GM21737 (cell line): Measurements from ENCODE around the gene UPF3B.
A peak's percentile ranks its signal among the peaks of the same experiment; 100 is the strongest.
"Not testable (repeated sequence)": the region's sequence is repeated elsewhere in the genome, so short reads cannot be mapped to it uniquely, and the experiment has no call there.

Source experiments
- ATAC-seq: cut with Tn5 transposase; IDR thresholded peaks from one replicate; pipeline ENCODE4 v1.9.1; 2021; ENCODE audit warnings: mild to moderate bottlenecking, moderate library complexity; ENCODE audit not compliant: unreplicated experiment

The UPF3B gene

GRCh38 chrX:119826399-119826959 is 26.3 kb downstream of the UPF3B start:
- ATAC-seq: no peak

DNA sequence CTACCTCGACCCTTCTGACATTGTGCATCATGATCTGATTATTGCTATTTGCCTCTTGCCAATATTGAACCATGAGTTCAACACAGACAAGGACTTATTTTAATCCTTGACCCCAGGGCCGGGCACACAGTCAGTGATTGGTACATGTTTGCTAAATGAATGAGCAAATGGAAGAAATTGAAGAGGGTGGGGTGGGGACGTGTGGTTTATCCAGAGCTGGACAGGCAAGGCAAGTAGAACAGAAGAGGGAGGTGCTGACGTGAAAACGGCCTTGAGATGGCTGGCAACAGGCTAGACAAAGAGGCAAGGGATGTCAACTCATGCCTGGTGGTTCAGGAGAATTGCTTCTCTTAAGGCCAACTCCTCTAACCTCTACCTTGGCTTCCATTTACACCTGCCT is 28.5 kb downstream of the UPF3B start:
- not testable (repeated sequence) for ATAC-seq

DNA sequence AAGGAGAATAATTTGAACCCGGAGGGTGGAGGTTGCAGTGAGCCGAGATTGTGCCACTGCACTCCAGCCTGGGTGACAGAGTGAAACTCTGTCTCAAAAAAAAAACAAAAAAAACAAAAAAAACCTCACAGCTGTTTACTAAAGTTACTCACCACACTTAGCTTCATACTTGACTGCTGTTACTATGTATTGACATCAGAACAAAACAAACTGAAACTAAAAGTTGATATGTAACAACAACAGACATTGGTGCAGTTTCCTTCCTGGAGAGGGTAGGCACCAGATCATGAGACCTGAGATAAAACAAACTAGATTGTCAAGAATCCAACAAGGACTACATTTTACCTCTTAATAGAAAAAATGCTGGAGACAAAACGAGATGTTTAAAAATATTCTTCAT is 31.1 kb downstream of the UPF3B start:
- ATAC-seq: peak; percentile 99

DNA sequence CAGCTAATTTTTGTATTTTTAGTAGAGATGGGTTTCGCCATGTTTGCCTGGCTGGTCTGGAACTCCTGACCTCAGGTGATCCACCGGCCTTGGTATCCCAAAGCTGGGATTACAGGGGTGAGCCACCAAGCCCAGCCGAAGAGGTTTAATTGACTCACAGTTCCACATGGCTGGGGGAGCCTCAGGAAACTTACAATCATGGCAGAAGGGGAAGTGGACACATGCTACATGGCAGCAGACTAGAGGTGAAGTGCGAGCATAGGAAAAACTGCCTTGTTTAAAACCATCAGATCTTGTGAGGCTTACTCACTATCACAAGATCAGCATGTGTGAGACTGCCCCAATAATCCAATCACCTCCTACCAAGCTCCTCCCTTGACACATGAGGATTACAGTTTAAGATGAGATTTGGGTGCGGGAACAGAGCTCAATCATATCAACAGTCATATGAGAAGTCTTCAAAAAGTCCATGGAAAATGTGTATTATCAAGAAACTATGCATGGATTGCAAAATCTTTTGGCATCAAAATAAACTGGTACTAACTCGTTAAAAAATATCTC is 35.6 kb downstream of the UPF3B start:
- ATAC-seq: no peak

- ATAC-seq: no peak
These were observed 36.5 kb downstream of the UPF3B start for GRCh38 chrX:119816300-119816699.

GRCh38 chrX:119809185-119809666 is 43.5 kb downstream of the UPF3B start:
- no peak for ATAC-seq

DNA sequence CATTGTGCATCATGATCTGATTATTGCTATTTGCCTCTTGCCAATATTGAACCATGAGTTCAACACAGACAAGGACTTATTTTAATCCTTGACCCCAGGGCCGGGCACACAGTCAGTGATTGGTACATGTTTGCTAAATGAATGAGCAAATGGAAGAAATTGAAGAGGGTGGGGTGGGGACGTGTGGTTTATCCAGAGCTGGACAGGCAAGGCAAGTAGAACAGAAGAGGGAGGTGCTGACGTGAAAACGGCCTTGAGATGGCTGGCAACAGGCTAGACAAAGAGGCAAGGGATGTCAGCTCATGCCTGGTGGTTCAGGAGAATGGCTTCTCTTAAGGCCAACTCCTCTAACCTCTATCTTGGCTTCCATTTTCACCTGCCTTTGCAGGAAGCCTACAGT is 44.3 kb downstream of the UPF3B start:
- ATAC-seq: not testable (repeated sequence)

DNA sequence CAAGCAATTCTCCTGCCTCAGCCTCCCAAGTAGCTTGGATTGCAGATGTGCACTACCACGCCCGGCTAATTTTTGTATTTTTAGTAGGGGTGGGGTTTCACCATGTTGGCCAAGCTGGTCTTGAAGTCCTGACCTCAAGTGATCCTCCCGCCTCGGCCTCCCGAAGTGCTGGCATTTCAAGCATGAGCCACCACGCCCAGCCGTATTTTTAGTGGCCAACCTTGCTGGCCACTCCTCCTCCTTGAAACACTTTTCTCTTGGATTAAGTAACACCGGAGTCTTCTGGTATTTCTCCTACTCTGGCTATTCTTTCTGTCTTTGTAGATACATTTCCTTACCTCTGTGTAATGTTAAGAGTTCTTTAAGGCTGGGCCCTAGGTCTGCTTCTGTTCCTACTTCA is 50.2 kb downstream of the UPF3B start:
- no peak for ATAC-seq

GRCh38 chrX:119801253-119802221 is 51.2 kb downstream of the UPF3B start:
- ATAC-seq: no peak

DNA sequence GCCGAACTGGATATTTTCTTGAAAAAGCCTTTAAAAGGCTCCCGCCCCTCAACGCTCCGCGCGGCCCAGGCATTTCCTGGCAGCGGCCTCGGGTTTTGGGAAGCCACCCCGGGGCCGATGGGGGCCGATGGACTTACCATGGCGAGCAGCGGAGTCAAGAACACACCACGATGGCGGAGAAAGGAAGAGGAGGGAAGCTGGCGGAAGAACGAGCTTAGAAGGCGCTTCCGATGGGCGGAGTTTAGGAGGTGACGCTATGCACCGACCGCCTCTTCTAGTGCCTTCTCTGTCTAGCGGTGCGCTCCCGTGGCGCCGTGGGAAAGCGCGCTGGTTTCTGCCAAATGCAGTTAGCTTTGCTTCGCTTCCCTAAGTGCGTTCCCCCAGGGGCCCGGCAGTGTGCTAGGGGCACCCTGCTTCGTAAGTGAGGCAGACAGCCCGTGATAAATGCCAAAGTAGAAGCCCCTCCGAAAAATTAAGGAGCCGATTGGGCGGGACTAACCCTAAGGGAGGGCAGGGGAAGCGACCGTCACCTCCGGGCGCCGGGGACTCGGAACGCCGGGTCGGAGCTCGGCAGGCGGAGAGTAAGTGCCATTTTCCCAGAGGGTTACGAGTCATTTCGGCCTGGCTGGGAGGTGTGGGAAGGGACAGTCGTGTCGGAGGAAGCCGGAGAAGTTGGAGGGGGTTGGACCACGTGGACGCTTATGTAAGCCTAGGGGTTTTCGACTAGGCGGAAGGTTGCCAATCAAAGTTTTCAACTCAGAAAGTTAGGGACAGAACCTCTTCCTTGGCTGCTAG is 61.1 kb downstream of the UPF3B start, which contains the start of gene RPL39:
Gene RPL39 (minus strand): TSS at position 194 of the 795 bp plus-strand sequence. CDS start 54 bp downstream, at position 140.
- ATAC-seq: peak; percentile 92

GRCh38 chrX:119790977-119791436 is 61.8 kb downstream of the UPF3B start:
- ATAC-seq: peak; percentile 23

DNA sequence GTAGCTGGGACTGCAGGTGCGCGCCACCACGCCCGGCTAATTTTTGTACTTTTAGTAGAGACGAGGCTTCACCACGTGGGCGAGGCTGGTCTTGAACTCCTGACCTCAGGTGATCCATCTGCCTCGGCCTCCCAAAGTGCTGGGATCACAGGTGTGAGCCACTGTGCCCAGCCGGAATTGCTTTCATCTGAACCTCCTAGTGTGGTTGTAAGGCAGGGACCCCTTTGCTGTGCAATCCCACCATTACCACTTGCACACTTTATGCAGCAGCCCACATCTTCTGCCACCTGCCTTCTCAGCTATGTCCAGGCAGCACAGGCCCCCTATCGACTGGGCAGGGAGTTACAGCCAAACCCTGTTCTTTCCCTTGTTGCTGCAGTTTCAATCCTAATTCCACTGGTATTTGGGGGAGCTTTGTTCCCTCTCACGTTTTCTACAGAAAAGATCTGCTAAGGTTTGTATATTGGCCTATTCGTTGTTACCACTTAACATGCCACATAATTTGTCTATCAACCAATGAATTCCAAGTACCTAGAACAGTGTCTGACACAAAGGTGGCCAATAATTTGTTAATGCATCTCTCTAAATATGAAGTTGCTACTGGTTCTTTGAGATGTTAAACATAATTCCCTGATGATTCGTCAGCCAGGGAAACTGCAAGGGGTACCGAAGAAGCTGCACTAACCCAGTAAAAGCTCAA is 67.9 kb downstream of the UPF3B start:
- ATAC-seq: no peak
